GM13977 (cell line): Measurements from ENCODE around the gene ENPP7.

Experiments
- DNase-seq: peaks from one replicate; pipeline ENCODE4 v3.0.0; 2012; ENCODE audit warnings: low spot score
- CTCF ChIP-seq: IDR thresholded peaks from 2 replicates; pipeline ENCODE4 v1.5.1; 2012; ENCODE audit warnings: mild to moderate bottlenecking, control low read depth; ENCODE audit not compliant: insufficient read depth; ENCODE audit errors: extremely low read depth, missing control alignments
- in situ Hi-C: fragments of 300-500 bp; cut with MboI; formaldehyde crosslinking; loops from one replicate; pipeline ENCODE4 v1.12.0; 2022; ENCODE audit warnings: low sequenced_read_pairs, low pct_unique_long_range_greater_than_20kb, mixed read lengths, inconsistent platforms; ENCODE audit not compliant: unreplicated experiment

ENPP7 gene

GRCh38 chr17:79730437-79730768, 340 bp upstream of the ENPP7 start:
- no peak for DNase-seq
- in situ Hi-C loops = no loop called here
- no peak for TF ChIP-seq CTCF

GRCh38 chr17:79732254-79732653, 1.5 kb downstream of the ENPP7 start:
- DNase-seq = no peak
- no peak for TF ChIP-seq CTCF
- in situ Hi-C loops = no loop called here

GRCh38 chr17:79732804-79733691, 2.3 kb downstream of the ENPP7 start:
- peak; percentile 84 for DNase-seq
- no peak for TF ChIP-seq CTCF
- in situ Hi-C loops = no loop called here

GRCh38 chr17:79733692-79734070, 2.9 kb downstream of the ENPP7 start:
- in situ Hi-C loops = no loop called here
- no peak for DNase-seq
- no peak for TF ChIP-seq CTCF

GRCh38 chr17:79735096-79735495, 4.4 kb downstream of the ENPP7 start:
- in situ Hi-C loops = no loop called here
- no peak for DNase-seq
- TF ChIP-seq CTCF = no peak

GRCh38 chr17:79737046-79737921, 6.5 kb downstream of the ENPP7 start:
- in situ Hi-C loops = no loop called here
- TF ChIP-seq CTCF = no peak
- no peak for DNase-seq
